HTR-8/SVneo (cell line): ENCODE results near the gene CYP21A2.

Experiments used
- DNase-seq: peaks from one replicate; pipeline ENCODE4 v3.0.0; 2011; ENCODE audit warnings: low spot score, mixed read lengths; ENCODE audit not compliant: insufficient read length
- FAIRE-seq: peaks from 2 replicates; lab custom pipeline; 2011; peaks lifted over from hg19 to GRCh38; lab: Jason Lieb, UNC

CYP21A2 gene

DNA sequence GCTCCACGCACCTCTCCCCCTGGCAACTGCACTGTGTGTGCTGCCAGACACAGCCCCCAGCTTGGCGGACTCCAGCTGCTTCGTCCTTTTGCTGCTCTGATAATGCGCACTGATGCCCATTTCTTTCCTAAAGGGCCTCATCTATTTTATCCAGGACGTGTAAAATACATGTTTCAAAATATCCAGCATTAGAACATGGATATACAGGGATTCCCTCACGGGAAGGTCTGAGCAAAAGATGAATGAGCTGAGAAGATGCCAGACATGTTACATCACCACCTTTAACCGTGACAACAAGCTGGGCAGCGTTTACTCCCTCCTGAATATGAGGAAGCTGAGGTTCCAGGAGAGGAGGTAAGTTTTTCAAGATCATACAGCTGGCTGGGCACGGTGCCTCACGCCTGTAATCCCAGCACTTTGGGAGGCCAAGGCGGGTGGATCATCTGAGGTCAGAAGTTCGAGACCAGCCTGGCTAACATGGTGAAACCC is 38.1 kb downstream of the CYP21A2 start:
- DNase-seq (peak; percentile 86), FAIRE-seq (peak; percentile 69)

DNA sequence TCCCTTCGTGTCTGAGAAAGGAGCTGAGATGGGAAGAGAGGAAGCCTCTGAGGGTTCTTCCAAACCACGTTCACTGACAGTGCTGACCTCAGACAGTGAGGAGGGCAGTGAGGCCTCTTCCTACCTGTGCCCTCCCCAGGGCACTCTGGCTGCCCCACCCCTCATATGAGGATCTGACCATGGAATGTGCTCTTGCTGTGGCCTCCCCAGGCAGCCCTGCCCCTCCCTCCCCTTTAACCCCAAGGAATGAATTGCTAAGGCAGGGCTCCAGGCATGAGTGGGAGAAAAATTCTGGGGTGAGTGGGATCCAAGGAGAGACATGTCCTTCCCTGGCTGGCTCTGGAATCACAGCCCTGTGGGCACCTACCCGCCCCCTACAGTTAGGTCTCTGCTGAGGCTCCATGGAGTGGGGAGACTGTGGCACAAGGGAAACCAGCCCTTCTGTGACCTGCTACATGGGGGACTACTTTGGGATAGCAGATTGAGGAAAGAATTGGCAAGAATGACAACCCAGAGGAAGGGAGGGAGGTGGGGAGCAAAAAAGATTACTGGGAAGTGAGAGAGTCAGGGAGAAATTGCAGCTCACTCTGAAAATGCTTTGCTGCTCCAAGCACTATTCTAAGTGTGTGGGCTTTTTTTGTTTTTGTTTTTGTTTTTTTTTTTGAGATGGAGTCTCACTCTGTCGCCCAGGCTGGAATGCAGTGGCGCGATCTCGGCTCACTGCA is 41.5 kb downstream of the CYP21A2 start:
- no peak for DNase-seq
- FAIRE-seq: no peak

DNA sequence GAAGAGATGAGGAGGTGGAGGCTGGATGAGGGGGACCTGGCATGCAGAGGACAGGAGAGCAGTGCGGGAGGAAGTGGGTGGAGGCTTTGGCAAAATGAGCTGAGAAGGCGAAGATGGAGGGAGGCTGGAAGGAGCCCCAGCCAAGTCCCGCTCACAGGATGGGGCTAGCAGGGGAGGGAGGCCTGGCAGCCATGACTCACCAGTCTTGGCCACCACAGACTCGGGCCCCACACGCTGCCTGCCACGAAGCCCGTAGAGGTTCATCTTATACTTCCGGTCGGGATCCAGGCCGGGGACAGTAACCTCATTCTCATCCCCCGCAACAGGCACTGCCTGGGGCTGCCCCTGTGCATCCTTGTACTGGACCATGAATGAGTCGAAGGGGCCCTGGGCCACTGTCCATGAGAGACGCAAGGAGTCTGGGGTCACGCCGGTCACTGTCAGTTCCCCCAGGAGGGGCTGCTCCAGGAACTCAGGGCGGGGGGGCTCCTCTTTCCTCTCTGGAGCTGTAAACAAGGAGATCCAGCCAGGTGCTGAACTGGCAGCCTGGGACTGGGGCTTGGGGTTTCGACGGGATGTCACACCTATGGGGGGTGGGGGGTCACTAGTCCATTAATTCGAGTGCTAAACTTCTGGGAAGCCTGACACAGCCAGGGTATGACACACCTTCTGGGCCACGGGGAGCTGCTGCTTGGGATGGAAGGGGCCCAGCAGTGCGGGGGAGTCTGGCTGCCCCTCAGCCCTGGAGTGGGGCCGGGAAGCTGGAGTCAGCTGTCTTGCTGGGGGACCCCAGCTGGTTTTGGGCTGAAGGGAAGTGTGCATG is 43.2 kb downstream of the CYP21A2 start:
- DNase-seq (peak; percentile 96), FAIRE-seq (peak; percentile 86)

DNA sequence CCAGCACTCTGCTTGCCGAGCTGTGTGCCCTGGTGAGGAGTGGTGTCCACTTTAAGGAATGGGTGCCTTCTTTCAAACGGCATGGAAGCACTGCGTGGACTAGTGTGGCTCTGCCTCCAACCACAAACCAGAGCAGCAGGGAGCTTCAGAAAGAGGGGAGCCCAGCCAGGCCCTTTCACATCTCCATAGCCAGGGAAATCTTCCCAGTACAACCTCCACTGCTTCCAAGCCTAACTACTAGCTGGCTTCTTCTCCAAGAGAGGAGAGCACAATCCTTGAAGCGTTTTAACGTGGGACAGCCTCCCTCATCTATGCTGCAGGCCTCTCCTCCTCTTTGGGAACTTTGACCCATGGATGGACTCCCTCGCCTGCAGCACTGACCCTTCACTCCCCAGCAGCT is 44.3 kb downstream of the CYP21A2 start:
- DNase-seq (no peak), FAIRE-seq (no peak)

DNA sequence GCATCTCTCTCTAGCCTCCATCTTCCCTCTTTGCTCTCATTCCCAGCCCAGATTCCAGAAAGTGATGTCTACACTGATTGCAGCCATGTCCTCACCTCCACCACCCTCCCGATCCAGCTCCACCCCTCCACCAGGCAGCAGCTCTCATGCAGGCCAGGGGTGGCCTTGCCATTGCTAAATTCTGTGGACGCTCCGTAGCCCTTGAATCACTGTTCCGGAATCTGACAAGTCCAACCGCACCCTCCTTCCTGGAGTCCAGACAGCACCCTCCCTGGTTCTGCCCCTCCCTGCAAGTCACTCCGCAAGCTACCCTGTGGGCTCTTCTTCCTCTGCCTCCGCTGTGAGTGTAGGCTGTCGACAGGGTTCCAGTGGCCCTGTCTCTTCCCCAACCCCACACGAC is 44.7 kb downstream of the CYP21A2 start:
- FAIRE-seq (no peak), DNase-seq (no peak)

DNA sequence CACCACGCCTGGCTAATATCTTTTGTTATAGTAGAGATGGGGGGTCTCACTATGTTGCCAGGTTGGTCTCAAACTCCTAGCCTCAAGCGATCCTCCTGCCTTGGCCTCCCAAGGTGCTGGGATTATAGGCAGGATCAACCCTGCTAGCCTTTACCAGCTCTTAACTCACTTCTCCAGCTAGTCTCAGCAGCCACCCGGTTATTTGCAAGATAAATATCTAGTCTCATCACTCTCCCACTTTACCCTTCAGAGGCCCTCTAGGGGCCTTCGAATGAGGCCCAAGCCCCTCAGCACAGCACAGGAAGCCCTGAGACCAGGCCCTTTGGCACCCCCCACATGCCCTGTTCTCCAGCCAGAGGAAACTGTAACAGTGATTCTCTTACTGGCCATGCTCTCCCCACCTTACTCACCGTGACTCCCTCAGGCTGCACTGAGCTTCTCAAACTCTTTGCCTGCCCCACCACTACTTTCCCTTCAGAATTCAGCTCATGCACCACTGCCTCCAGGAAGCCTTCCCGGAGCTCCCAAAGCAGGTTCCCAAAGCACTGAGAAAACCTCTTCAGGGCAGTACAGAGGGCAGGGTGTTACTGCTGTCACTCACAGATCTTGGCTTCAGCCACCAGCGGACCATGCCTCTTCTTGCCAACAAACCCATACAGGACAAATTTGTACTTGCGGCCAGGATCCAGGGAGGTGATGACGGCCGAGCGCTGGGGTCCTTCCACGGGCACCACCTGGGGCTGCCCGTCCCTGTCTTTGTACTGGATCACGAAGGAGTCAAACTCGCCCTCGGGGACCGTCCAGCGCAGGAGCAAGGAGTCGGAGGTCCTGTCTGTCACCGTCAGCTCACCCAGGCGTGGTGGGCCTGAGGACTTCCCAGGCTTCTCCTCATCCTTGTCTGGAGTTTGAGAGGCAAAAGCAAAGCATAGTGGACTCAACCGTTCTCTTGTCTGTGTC is 45.9 kb downstream of the CYP21A2 start:
- no peak for DNase-seq
- no peak for FAIRE-seq

DNA sequence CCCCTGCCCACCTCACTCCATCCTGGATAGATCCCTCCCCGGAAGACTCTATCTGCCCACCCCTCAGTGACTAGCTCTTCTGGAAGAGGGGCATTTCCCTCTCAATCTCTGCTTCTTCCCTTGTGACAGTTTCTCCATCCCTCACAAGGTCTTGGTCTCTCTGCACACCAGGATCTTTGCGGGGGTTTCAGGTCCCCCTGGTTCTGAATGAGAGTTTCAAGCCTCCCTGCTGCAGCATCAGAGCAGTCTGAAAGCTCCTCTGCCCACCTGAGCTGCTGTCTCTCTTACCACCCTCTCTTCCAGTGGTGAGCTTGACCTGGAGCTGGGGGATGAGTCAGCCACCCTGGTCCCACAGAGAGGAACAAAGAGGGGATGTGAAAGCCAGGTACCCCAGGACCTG is 46.6 kb downstream of the CYP21A2 start:
- DNase-seq (no peak), FAIRE-seq (no peak)

DNA sequence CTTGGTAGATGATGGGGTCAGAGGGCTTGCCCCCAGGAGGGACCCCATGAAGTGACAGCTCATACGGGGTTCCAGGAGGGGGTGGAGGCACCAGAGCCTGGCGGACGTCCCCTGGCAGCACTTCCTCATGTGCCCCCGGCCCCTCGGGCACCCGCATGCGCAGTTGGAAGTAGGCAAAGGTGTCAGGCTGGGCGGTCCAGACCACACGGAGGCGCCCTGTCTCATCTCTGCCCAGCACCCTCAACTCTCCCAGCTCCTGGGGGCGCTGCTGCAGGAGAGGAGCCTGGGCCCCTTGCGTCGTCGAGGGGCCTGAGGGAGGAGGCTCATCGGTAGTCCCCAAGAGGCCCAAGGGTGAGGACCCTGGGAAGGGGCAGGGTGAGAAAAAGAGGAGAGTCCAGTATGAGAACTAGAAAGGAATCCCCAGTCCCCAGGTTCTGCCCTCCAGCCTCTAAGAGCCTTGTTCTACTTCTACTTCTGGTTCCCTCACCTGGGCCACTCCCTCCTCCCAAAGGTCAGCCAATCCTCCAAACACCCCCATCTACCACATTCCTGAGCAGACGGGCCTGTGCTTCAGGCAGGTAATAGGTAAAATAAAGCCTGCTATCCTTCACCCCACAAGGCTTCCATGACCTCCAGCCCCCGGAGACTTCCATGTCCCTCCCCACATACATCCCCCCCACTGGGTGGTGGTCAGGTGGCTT is 47.7 kb downstream of the CYP21A2 start:
- DNase-seq (no peak), FAIRE-seq (no peak)

DNA sequence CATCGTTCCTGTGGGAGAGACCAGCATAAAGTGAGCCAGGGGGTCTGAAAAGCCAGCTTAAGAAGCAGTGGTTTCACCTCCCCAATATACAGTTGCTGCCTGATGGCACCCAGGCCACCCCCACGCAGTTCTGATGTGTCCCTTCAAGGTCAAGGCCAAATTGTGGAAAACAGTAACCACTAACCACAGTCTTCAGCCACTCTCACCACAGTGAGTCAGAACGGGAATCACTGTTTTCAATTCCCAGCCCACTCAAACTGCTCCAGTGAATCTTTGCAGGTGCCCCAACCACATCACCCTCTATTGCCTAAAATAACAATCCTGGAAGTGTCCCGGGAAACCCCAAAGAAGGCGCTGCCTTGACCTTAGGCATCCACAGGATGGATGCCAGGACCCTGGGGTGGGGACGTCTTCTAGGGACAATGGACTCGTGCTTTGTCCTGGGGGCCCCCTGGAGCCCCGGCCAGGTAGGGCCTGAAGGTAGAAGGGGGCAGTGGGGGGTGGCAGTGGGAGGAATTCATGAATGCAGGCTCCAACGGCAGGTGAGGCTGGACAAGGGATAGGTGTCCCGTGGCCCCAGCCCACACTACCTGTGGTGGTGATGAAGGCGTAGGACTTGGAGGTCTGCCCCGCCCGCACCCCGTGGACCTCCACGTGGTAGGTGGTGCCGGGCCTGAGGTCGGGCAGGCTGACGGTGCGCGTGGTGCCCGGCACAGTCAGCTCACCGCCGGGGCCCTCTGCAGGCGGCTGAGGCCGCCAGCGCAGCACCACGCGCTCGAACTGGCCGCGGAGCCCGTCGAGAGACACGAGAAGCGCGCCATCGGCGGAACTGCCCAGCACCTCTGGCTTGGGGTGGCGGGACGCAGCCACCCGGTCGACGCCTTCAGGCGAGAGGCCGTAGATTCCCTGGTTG is 48.7 kb downstream of the CYP21A2 start:
- peak; percentile 52 for FAIRE-seq

DNA sequence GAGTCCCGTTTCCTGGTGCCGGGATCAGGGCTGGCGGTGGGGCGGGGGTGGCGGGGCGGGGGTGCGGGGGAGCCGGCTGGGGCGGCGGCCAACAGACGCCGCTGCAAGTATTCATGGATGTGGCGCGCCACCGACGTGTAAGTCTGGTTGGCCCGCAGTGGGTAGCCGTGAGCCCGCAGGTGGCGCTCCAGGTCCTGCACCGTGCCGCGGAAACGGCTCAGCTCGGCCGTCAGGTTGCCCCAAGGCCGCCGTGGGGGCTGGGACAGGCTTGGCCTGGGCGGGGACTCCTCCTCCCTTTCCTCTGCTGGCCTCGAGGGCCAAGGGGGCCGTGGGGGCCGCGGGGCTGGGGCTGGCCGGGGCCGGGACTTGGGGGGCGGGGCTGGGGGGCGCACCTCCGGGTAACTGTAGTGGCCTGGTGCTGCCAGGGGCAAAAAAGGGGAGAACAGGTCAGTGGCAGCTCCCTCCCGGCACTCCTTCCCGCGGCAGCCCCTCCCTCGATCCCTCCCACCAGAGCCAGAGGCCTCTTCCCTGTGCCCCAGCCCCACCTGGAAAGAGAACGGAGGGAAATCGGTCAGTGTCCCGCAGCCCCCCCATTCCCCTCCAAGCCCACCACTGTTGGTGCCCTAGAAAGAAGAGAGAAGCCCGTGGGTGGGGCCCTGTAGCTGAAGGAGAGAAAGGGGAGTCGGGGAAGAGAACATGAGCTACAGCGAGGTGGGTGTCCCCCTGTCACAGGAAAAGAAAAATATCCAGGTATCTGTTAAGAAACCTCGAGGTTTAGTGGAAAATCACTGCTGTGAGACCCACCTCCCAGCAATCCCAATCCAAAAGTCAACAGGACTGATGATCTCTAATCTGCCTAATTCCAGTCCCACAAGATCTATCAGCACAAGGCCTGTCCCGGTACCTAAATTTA is 49.6 kb downstream of the CYP21A2 start:
- no peak for DNase-seq
- FAIRE-seq: no peak

More for the DNA sequence above, 48.7 kb downstream of the CYP21A2 start:
- DNase-seq: peak; percentile 70

DNA sequence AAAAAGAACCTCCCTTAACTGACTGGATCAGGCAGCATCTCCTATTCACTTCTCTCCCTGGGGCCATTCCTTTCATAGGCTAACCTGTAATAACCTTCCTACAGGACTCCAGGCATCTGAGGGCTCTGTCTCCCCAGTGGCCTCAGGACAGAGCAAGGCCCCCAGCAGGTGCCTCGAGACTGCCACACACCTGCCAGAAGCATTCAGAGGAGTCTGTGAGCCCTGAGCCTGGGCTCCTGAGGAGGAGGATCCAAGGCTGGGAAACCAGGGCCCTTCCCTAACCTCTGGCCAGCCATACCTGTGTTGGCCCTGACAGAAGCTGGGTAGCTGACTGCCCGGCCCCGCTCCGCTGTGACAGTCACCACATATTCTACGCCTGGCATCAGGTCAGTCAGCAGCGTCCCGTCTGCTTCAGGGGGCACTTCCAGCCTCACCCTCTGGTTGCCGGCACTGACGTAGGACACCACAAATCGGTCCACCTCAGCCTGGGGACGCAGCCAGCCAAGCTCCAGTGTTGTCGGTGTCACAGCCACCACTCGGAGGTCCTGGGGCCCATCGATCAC is 50.4 kb downstream of the CYP21A2 start:
- no peak for FAIRE-seq

DNA sequence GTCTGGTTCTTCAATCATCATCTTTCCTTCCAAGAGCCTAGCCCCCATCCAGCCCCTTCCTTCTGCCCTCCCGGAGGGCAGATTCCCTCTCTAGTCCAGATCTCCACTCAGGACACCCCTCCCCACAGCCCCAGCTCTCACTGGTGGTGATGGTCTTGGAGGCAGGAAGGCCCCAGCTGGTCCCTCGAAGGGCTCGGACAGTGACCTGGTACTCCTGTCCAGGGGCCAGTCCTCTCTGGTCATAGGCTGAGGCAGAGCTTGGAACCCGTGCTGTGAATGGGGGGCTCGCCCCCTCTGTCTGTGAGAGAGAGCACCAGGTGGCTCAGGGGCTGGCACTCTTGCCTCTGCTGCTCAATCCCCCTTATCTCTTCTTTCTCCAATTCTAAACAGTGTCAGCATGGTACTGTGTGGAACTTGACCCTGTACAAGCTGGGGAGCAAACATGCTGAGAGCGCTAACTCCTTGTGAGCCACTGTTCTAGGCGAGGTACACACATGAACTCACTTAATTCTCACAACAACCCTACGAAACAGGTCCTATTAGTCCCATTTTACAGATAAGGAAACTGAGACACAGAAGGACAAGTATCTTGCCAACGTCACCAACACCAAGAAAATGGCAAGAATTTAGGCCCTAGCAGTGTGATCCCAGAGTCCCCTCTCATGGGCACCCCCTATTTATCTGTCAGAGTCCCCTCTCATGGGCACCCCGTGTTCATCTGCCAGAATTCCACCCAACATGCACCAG is 51.0 kb downstream of the CYP21A2 start:
- no peak for FAIRE-seq

More for the DNA sequence above, 50.4 kb downstream of the CYP21A2 start:
- DNase-seq: no peak

More for the DNA sequence above, 51.0 kb downstream of the CYP21A2 start:
- DNase-seq: no peak
